Left lung (tissue), 10 donors: ENCODE data around the gene XIRP1. TPM values are rescaled to one million over a fixed set of nuclear protein-coding genes. Genes with fewer than 3 reads are reported as not detected.

Source experiments
- ATAC-seq: fragments of 200-7000 bp; cut with Tn5 transposase; one replicate; pipeline ENCODE4 v1.9.1; 2020; ENCODE audit warnings: moderate library complexity
- DNase-seq, 4 donors: peaks; one replicate each; pipeline ENCODE4 v3.0.0-alpha.2; 2013 to 2020
- H3K27ac ChIP-seq, 2 donors: fragments of 200-600 bp; sonication (generic) in 1 of 2; one replicate each; pipeline versions ENCODE4 v1.5.0 to v1.8.0; 2020 to 2021
- H3K27me3 ChIP-seq, 2 donors: fragments of 200-600 bp; sonication (generic) in 1 of 2; one replicate each; pipeline versions ENCODE4 v1.5.0 to v1.8.0; 2020 to 2021
- H3K36me3 ChIP-seq, 2 donors: fragments of 200-600 bp; sonication (generic) in 1 of 2; one replicate each; pipeline versions ENCODE4 v1.5.0 to v1.8.0; 2020 to 2021
- H3K4me1 ChIP-seq, 2 donors: fragments of 200-600 bp; one replicate each; pipeline ENCODE4 v1.8.0; 2021
- H3K4me3 ChIP-seq, 2 donors: fragments of 200-600 bp; sonication (generic) in 1 of 2; one replicate each; pipeline versions ENCODE4 v1.5.0 to v1.8.0; 2020 to 2021; ENCODE audit warnings: mild to moderate bottlenecking in 1 of 2
- H3K9me3 ChIP-seq, 2 donors: fragments of 200-600 bp; sonication (generic) in 1 of 2; one replicate each; pipeline versions ENCODE4 v1.5.0 to v1.8.0; 2020 to 2021
- CTCF ChIP-seq, 2 donors: fragments of 200-600 bp; sonication (generic) in 1 of 2; IDR thresholded peaks; one replicate each; pipeline versions ENCODE4 v1.5.0 to v1.8.0; 2021; ENCODE audit warnings: antibody characterized with exemption in 2 of 2
- intact Hi-C, 2 donors: fragments of 100-400 bp; cut with DNase I; formaldehyde crosslinking; loops; one replicate each; pipeline versions ENCODE4 v1.11.2 to v1.14.2; 2022
- polyA plus RNA-seq, 6 donors: library from polyadenylated mRNA; unstranded; fragments of 120-200 nt; gene quantifications; one replicate each; pipeline ENCODE4 v1.2.1, GENCODE V29; 2013; ENCODE audit not compliant: insufficient read length in 6 of 6
- total RNA-seq, 2 donors: library from RNA; stranded (reverse); fragmentation: NEBNext Ultra II Directional; extraction: Animal tissue kit (Norgen Biotek cat#: 25700); gene quantifications; one replicate each; pipeline ENCODE4 v1.2.1, GENCODE V29; 2021
- donor health status: DM: no; HTN: yes; CAD: no.
- donor health status: DM: no; HTN: no; CAD: no.

Gene XIRP1
- total and polyA plus RNA-seq, 8 donors, result 0.03 to 0.18 (median 0.07) TPM

GRCh38 chr3:39144748-39145380, 47.5 kb downstream of the XIRP1 start:
- intact Hi-C loops, result loop anchor here in 1 of 2 donors (5.0 kb wide), 1 partner anchor 37 kb away; no protein-coding TSS in a partner anchor
- ATAC-seq, result no peak
- H3K27me3 ChIP-seq, result no peaks in the 10 kb centered on the region
- DNase-seq, result no peak
- H3K4me3 ChIP-seq, result no peak overlapping the region
- peaks cover 0 to 67% of the 10 kb centered on the region in 2 donors for H3K36me3 ChIP-seq
- TF ChIP-seq CTCF (IDR thresholded peaks at IDR 0.05), result no peak
- H3K27ac ChIP-seq, result no peak overlapping the region
- H3K9me3 ChIP-seq, result no peaks in the 10 kb centered on the region
- peaks cover 62 to 99% of the 10 kb centered on the region in 2 donors for H3K4me1 ChIP-seq

GRCh38 chr3:39144095-39144747, 48.2 kb downstream of the XIRP1 start:
- H3K4me1 ChIP-seq, result peaks cover 55 to 99% of the 10 kb centered on the region in 2 donors
- intact Hi-C loops, result no loop called here
- no peaks in the 10 kb centered on the region for H3K9me3 ChIP-seq
- no peak overlapping the region for H3K4me3 ChIP-seq
- no peak overlapping the region for H3K27ac ChIP-seq
- H3K27me3 ChIP-seq, result no peaks in the 10 kb centered on the region
- no peak for TF ChIP-seq CTCF (IDR thresholded peaks at IDR 0.05)
- H3K36me3 ChIP-seq, result peaks cover 0 to 68% of the 10 kb centered on the region in 2 donors
- DNase-seq (no peak), ATAC-seq (no peak)

- no peak overlapping the region for H3K4me3 ChIP-seq
- no peak for ATAC-seq
- no peaks in the 10 kb centered on the region for H3K27me3 ChIP-seq
- TF ChIP-seq CTCF (IDR thresholded peaks at IDR 0.05), result no peak
- H3K4me1 ChIP-seq, result peaks cover 46 to 96% of the 10 kb centered on the region in 2 donors
- no peak for DNase-seq
- H3K9me3 ChIP-seq, result no peaks in the 10 kb centered on the region
- H3K27ac ChIP-seq, result no peak overlapping the region
- intact Hi-C loops, result no loop called here
- H3K36me3 ChIP-seq, result peaks cover 0 to 76% of the 10 kb centered on the region in 2 donors
Observed at GRCh38 chr3:39143051-39143885, 49.1 kb downstream of the XIRP1 start.

GRCh38 chr3:39142067-39142466, 50.3 kb downstream of the XIRP1 start:
- Histone ChIP-seq H3K4me1 (peaks cover 34 to 88% of the 10 kb centered on the region in 2 donors), H3K27ac (peak overlapping the region; percentile 60 to 65), H3K36me3 (peaks cover 0 to 86% of the 10 kb centered on the region in 2 donors), H3K4me3 (no peak overlapping the region), H3K27me3 (no peaks in the 10 kb centered on the region), H3K9me3 (no peaks in the 10 kb centered on the region)
- intact Hi-C loops, result no loop called here
- ATAC-seq (no peak), DNase-seq (no peak)
- no peak for TF ChIP-seq CTCF (IDR thresholded peaks at IDR 0.05)
